NB4 (cell line): Measurements from ENCODE around the gene FAM20C.

Experiments
- DNase-seq: peaks from one replicate; pipeline ENCODE4 v3.0.0; 2010; ENCODE audit warnings: low read depth
- H3K4me3 ChIP-seq: one replicate; pipeline ENCODE4 v1.5.1; 2011; ENCODE audit warnings: mild to moderate bottlenecking, low read depth, low read length, moderate library complexity
- MYC ChIP-seq: IDR thresholded peaks from 2 replicates; pipeline ENCODE4 v1.6.1; 2011; ENCODE audit warnings: low read depth, low read length
- POLR2A ChIP-seq: IDR thresholded peaks from 2 replicates; pipeline ENCODE4 v1.6.1; 2011; ENCODE audit warnings: mild to moderate bottlenecking; ENCODE audit not compliant: insufficient read length; ENCODE audit errors: extremely low read depth
- TF ChIP-seq, protein P1 (sequence below): IDR thresholded peaks from one replicate; pipeline ENCODE4 v1.5.1; 2012; ENCODE audit warnings: low read depth, low read length
- TF ChIP-seq, protein P2 (sequence below): IDR thresholded peaks from 2 replicates; pipeline ENCODE4 v1.6.1; 2011; ENCODE audit warnings: low read depth, low read length

The FAM20C gene

DNA sequence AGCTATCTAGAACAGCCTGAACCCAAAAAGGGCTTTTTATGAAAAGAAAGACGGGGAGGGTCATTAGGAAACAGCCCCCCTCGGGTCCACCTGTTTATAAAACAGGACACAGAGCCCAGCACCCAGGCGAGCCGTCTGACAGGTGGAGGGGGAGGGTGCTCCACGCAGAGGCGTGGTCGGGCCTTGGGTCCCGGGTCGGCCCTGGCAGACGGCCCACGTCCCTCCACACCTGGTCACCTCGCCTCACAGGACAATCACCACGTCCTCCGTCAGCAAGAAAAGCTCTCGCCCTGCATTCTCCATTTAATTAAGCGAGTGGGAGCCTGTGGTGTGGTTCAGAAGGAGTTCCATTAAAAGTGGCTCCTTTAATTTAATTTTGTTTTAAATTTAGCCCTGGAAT, 55.3 kb downstream of the FAM20C start:
- H3K4me3 ChIP-seq: no peak overlapping the region
- TF ChIP-seq, protein P1, sequence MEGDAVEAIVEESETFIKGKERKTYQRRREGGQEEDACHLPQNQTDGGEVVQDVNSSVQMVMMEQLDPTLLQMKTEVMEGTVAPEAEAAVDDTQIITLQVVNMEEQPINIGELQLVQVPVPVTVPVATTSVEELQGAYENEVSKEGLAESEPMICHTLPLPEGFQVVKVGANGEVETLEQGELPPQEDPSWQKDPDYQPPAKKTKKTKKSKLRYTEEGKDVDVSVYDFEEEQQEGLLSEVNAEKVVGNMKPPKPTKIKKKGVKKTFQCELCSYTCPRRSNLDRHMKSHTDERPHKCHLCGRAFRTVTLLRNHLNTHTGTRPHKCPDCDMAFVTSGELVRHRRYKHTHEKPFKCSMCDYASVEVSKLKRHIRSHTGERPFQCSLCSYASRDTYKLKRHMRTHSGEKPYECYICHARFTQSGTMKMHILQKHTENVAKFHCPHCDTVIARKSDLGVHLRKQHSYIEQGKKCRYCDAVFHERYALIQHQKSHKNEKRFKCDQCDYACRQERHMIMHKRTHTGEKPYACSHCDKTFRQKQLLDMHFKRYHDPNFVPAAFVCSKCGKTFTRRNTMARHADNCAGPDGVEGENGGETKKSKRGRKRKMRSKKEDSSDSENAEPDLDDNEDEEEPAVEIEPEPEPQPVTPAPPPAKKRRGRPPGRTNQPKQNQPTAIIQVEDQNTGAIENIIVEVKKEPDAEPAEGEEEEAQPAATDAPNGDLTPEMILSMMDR: no peak
- TF ChIP-seq, protein P2, sequence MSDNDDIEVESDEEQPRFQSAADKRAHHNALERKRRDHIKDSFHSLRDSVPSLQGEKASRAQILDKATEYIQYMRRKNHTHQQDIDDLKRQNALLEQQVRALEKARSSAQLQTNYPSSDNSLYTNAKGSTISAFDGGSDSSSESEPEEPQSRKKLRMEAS: no peak
- TF ChIP-seq MYC: no peak
- TF ChIP-seq POLR2A: no peak
- no peak for DNase-seq

DNA sequence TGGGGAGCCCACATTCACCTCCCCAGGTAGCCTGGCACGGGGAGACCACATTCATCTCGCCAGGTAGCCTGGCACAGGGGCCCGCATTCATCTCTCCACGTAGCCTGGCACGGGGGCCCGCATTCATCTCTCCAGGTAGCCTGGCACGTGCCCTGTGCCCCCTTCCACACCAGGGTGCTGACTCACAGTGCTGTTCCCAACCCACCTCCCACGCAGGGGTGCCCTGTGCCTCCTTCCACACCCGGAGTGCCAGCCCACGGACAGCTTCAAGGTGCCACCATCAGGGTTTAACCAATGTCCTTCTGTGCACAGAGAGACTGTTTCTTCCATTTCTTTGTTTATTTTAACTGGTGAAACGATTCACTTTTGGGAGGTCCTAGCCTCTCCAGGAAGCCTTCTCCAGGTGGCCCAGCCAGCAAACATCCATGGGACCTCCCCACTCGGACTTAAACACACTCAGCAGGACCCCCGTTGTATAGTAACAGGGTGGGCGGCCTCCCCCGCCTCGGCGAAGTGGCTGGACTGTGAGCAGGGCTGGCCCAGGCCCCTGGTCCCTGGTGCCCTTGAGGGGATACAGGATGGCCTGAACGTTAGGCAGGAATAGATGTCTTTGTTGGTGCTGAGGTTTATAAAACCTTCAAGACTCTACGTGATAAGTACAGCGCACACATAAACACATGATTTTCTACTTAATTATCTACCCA, 56.5 kb downstream of the FAM20C start:
- no peak for DNase-seq
- no peak overlapping the region for H3K4me3 ChIP-seq
- TF ChIP-seq, protein P2: no peak

DNA sequence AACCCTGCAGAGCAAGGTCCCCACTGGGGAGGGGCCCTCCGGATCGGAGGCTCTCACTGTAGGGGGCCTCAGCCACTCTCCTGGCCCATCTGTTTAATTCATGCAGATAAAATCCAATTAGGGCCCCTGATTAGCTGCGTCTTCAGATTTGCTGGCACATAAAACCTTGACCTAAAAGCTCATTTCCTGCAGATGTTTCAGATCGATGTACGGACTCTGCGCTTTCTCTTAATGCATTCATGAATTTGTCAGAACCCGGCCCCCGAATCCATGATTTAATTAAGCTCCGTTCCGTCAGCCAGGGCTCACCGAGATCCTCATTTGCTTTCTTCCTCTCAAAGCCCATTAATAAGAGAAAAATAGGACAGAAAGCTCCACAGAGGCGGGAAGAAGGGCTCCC, 57.6 kb downstream of the FAM20C start:
- DNase-seq: no peak
- TF ChIP-seq, protein P2: no peak
- TF ChIP-seq, protein P1: no peak
- TF ChIP-seq POLR2A: no peak
- TF ChIP-seq MYC: no peak
- H3K4me3 ChIP-seq: no peak overlapping the region

DNA sequence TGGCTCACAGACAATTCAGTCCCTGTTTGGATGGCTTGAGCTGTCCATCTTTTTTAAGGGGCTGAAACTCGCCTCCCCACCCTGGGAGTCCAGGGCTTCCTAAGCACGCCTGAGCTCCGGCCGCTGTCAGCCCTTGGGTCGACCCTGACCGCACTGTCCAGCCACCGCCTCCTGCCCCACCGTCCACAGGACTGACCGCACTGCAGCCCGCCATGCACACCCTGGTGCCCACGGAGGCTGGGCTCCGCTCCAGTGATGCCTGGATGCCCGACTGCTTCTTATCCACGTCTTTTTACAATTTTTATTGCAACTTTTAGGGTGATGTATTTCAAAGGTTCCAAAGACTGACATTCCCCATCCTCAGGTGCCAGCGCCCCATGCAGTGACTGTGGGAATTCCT, 58.2 kb downstream of the FAM20C start:
- H3K4me3 ChIP-seq: no peak overlapping the region
- TF ChIP-seq MYC (no peak), POLR2A (no peak)
- TF ChIP-seq, protein P2: no peak
- TF ChIP-seq, protein P1: no peak
- DNase-seq: no peak

DNA sequence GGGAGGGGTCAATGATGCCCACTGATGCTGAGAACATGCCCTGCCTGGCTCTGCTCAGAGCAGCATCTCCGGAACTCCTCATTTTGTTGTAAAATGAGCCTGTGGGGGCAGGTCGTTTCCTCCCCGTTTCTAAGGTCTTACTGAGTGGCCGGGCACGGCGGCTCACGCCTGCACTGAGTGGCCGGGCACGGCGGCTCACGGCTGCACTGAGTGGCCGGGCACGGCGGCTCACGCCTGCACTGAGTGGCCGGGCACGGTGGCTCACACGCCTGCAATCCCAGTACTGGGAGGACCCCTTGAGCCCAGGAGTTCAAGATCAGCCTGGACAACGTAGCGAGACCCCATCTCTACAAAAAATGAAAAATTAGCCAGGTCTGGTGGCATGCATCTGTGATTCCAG, 58.6 kb downstream of the FAM20C start:
- DNase-seq: no peak
- H3K4me3 ChIP-seq: no peak overlapping the region
- TF ChIP-seq, protein P1: no peak
- no peak for TF ChIP-seq POLR2A
- TF ChIP-seq, protein P2: no peak
- TF ChIP-seq MYC: no peak

DNA sequence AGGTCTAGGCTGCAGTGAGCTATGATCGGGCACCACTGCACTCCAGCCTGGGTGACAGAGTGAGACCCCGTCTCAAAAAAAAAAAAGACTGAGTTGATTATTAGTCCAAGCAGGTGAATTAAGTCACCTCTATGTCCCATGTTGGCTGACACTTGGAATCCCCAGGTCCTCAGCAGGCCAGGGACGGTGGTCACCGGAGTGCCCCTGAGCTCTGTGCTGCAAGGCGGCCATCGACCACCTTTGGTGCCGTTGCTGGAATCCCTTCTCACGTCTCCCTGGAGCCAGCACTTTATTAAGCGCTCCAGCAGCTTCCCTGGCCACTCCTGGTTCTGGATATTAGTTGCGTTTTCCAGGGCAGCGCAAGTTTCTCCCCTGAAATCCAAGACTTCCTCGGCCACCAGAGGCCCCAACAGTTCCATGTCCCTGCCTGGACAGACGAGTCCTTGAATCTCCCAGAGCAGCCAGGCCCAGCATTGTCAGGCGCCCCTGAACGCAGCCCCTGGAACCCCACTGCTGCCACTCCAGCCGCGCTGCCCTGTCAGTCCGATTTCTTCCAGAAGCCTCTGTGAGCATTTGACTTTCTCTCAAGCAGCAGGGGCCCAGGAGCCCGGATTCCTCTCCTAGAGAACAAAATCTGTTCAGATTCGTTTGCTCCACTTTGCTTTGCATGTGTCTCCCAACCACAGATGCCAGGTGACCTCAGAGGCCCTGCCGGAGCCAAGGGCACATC, 59.2 kb downstream of the FAM20C start:
- TF ChIP-seq POLR2A: no peak
- TF ChIP-seq, protein P2: no peak
- TF ChIP-seq, protein P1: no peak
- no peak for TF ChIP-seq MYC
- H3K4me3 ChIP-seq: no peak overlapping the region
- DNase-seq: no peak
